AG04450 (cell line): ENCODE data around the gene HSBP1L1. TPM values are rescaled to one million over a fixed set of nuclear protein-coding genes. Genes with fewer than 3 reads are reported as not detected.
"Not testable (repeated sequence)": the region's sequence is repeated elsewhere in the genome, so short reads cannot be mapped to it uniquely, and the experiment has no call there.

Source experiments
- CTCF ChIA-PET: fragments of 300-600, 350-600 bp; formaldehyde crosslinking; extraction: SDS; loops from one replicate; lab custom pipeline; 2022; ENCODE audit warnings: antibody characterized with exemption, inconsistent platforms; lab: Charles Lee
- POLR2A ChIA-PET: fragments of 350-600 bp; formaldehyde crosslinking; extraction: SDS; loops from one replicate; lab custom pipeline; 2021; ENCODE audit warnings: antibody characterized with exemption, inconsistent platforms; lab: Yijun Ruan, JAX
- DNase-seq: peaks from one replicate; pipeline ENCODE4 v3.0.0-alpha.2; 2011; ENCODE audit warnings: low read depth, low spot score
- H3K27ac ChIP-seq: one replicate; pipeline ENCODE4 v1.5.1; 2012; ENCODE audit warnings: low read depth, low read length, control low read depth
- H3K27me3 ChIP-seq: one replicate; pipeline ENCODE4 v1.6.0; 2012; ENCODE audit warnings: low read length; ENCODE audit not compliant: control insufficient read depth, insufficient read depth
- H3K4me3 ChIP-seq: 2 replicates; pipeline ENCODE4 v1.5.1; 2011; ENCODE audit warnings: mild to moderate bottlenecking, low read depth, low read length, control low read depth
- H3K9me3 ChIP-seq: 2 replicates; pipeline ENCODE4 v1.5.1; 2012; ENCODE audit warnings: low read length; ENCODE audit not compliant: control insufficient read depth, insufficient read depth
- polyA plus RNA-seq: library from polyadenylated mRNA; depleted of rRNA; stranded (reverse); fragments of >200 nt; gene quantifications from 2 replicates; pipeline ENCODE4 v1.2.3, GENCODE V29; 2011
- TF ChIP-seq, protein P1 (sequence below): IDR thresholded peaks from 2 replicates; pipeline ENCODE4 v1.5.1; 2011; ENCODE audit warnings: low read depth, low read length, control low read depth, inconsistent platforms

HSBP1L1 gene
- polyA plus RNA-seq, 1 experiment, result 19.4 TPM

DNA sequence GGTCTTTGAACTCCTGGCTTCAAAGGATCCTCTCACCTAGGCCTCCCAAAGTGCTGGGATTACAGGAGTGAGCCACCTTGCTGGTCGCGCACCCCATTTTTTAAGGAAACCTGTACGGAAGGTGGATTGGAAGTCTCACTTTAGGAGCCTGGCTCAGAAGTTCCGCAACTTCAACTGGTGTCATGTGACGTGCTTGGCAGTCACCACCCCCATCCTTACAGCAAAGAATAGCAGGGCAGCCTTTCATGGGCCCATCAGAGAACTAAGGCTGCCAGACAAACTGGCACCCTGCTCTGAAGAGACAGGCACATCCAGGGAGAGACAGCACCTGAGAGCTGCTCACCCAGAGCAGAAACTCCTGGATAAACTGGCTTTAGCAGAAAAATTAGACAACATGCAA lies 9.7 kb upstream of the HSBP1L1 start:
- ChIA-PET CTCF (no interaction called here), POLR2A (interaction anchor here (0.5 kb wide), 1 partner anchor 172 kb away, joined by 3 read pairs; no protein-coding TSS in a partner anchor)
- H3K9me3 ChIP-seq, result no peaks in the 10 kb centered on the region; the same call in 1 of the 2 replicates
- no peak overlapping the region for H3K4me3 ChIP-seq
- DNase-seq, result no peak
- H3K27ac ChIP-seq, result no peak overlapping the region
- no peaks in the 10 kb centered on the region for H3K27me3 ChIP-seq
- TF ChIP-seq, protein P1, sequence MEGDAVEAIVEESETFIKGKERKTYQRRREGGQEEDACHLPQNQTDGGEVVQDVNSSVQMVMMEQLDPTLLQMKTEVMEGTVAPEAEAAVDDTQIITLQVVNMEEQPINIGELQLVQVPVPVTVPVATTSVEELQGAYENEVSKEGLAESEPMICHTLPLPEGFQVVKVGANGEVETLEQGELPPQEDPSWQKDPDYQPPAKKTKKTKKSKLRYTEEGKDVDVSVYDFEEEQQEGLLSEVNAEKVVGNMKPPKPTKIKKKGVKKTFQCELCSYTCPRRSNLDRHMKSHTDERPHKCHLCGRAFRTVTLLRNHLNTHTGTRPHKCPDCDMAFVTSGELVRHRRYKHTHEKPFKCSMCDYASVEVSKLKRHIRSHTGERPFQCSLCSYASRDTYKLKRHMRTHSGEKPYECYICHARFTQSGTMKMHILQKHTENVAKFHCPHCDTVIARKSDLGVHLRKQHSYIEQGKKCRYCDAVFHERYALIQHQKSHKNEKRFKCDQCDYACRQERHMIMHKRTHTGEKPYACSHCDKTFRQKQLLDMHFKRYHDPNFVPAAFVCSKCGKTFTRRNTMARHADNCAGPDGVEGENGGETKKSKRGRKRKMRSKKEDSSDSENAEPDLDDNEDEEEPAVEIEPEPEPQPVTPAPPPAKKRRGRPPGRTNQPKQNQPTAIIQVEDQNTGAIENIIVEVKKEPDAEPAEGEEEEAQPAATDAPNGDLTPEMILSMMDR, result no peak

DNA sequence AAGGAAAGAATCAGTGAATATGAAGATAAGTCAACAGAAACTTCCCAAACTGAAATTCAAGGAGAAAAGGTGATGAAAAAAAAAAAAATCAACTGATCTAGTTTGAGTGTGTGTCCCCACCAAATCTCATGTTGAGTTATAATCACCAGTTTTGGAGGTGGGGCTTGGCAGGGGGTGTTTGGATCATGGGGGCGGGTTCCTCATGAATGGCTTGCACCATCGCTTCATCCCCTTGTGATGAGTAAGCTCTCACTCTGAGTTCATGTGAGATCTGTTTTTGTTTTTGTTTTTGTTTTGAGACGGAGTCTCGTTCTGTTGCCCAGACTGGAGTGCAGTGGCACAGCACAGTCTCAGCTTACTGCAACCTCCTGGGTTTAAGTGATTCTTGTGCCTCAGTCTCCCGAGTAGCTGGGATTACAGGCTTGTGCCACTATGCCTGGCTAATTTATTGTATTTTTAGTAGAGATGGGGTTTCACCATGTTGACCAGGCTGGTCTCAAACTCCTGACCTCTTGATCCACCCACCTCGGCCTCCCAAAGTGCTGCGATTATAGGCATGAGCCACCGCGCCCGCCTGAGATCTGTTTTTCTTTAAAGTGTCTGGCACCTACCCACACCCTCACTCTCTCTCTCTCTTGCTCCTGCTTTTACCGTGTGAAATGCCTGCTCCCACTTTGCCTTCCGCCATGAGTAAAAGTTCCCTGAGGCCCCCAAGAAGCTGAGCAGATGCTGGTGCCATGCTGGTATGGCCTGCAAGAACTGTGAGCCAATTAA lies 9.0 kb upstream of the HSBP1L1 start:
- TF ChIP-seq, protein P1, result no peak
- POLR2A ChIA-PET, result no interaction called here
- Histone ChIP-seq H3K4me3 (no peak overlapping the region), H3K9me3 (no peaks in the 10 kb centered on the region; the same call in 1 of the 2 replicates), H3K27ac (no peak overlapping the region), H3K27me3 (no peaks in the 10 kb centered on the region)
- CTCF ChIA-PET, result no interaction called here
- no peak for DNase-seq

DNA sequence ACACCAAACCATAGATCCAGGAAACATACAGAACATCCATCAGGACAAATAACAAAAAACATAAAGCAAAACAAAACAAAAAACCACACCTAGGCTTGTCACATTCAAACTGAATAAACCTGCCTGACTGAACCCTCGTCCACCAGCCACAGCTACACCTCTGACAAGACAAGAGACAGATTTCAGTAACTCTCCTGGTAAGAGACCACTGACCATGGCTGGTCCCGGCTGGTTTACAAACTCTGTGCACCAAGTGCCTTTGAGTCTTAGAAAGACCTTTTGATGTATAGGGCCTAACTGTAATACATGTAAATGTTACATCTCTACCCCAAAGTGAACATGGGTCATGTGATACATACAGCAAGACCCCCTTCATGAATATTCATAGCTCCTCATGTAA lies 8.2 kb upstream of the HSBP1L1 start:
- POLR2A ChIA-PET, result no interaction called here
- H3K9me3 ChIP-seq, result no peaks in the 10 kb centered on the region; the same call in 1 of the 2 replicates
- no peak overlapping the region for H3K4me3 ChIP-seq
- CTCF ChIA-PET, result no interaction called here
- H3K27ac ChIP-seq, result no peak overlapping the region
- no peak for DNase-seq
- TF ChIP-seq, protein P1, result no peak
- no peaks in the 10 kb centered on the region for H3K27me3 ChIP-seq

DNA sequence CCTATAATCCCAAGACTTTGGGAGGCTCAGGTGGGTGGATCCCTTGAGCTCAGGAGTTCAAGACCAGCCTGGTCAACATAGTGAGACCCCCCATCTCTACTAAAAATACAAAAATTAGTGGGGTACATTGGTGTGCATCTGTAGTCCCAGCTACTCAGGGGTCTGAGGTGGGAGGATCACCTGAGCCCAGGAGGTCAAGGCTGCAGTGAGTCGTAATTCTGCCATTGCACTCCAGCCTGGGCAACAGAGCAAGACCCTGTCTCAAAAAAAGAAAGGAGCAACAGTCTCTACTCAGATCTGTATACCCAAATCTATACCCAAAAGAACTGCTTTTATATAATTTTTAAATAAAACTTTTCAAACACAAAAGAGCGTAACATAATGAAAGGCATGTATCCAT lies 5.5 kb upstream of the HSBP1L1 start:
- DNase-seq, result no peak
- TF ChIP-seq, protein P1, result no peak
- CTCF ChIA-PET, result interaction anchor here (0.6 kb wide), 1 partner anchor 578 kb away, joined by 10 read pairs; no protein-coding TSS in a partner anchor
- no peaks in the 10 kb centered on the region; the same call in 1 of the 2 replicates for H3K9me3 ChIP-seq
- POLR2A ChIA-PET, result no interaction called here
- H3K27ac ChIP-seq, result no peak overlapping the region
- H3K4me3 ChIP-seq, result no peak overlapping the region
- H3K27me3 ChIP-seq, result no peaks in the 10 kb centered on the region

DNA sequence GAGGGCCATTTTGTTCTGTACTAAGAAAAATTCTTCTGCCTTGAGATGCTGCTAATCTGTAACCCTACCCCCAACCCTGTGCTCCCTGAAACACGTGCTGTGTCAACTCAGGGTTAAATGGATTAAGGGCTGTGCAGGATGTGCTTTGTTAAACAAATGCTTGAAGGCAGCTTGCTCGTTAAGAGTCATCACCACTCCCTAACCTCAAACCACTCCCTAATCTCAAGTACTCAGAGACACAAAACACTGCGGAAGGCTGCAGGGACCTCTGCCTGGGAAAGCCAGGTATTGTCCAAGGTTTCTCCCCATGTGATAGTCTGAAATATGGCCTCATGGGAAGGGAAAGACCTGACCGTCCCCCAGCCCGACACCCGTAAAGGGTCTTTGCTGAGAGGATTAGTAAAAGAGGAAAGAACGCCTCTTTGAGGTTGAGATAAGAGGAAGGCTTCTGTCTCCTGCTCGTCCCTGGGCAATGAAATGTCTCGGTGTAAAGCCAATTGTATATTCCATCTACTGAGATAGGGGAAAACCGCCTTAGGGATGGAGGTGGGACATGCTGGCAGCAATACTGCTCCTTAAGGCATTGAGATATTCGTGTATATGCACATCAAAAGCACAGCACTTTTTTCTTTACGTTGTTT lies 4.2 kb upstream of the HSBP1L1 start:
- not testable (repeated sequence) for DNase-seq

More for the DNA sequence above, 4.2 kb upstream of the HSBP1L1 start:
- not testable (repeated sequence) for H3K4me3 ChIP-seq, H3K27me3 ChIP-seq, H3K27ac ChIP-seq, H3K9me3 ChIP-seq
- CTCF ChIA-PET, result interaction anchor here (0.7 kb wide), 1 partner anchor 162 kb away, joined by 3 read pairs; the partner anchor contains the start of gene KCNG2
- POLR2A ChIA-PET, result interaction anchor here (0.6 to 0.7 kb wide), 2 partner anchors 8 to 25 kb away, joined by 3 read pairs; partner anchors contain the start of gene SLC66A2
